Retinal pigment epithelial cell (primary cell): ENCODE data around the gene ASB5.
A peak's percentile ranks its signal among the peaks of the same experiment; 100 is the strongest.

Experiments used
- DNase-seq: peaks from one replicate; pipeline ENCODE4 v3.0.0-alpha.2; 2010; ENCODE audit warnings: low read depth
- H3K4me3 ChIP-seq: 2 replicates; pipeline ENCODE4 v1.5.1; 2011; ENCODE audit warnings: mild to moderate bottlenecking, low read length, control low read depth, moderate library complexity
- TF ChIP-seq, protein P1 (sequence below): conservative IDR thresholded peaks from 2 replicates; pipeline ENCODE4 v1.5.1; 2011; ENCODE audit warnings: low read depth, low read length, control low read depth, inconsistent platforms

Gene ASB5

DNA sequence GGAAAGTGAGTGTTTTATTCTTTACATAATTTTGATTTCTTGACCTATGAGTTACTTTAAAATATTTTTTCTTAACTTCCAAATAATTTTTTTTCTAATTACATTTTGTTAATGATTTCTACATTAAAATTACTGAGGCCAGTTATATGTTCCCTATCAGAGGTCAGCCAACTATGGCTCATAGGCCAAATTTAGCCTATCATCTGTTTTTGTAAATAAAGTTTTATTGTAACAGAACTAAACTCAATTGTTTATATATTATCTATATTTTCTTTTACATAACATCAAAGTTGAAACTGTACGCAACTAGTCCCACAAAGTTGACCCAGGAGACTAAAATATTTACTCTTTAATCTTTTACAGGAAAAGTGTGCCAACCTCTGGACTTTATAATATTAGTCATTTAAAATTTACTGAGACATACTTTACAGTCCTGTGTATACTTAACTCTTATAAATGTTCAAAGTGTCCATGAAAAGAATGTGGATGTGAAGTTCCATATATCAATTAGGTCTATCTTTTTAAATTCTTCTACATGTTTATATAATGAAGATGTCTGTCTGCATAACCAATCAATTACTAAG is 26.2 kb downstream of the ASB5 start:
- H3K4me3 ChIP-seq: no peak overlapping the region
- TF ChIP-seq, protein P1, sequence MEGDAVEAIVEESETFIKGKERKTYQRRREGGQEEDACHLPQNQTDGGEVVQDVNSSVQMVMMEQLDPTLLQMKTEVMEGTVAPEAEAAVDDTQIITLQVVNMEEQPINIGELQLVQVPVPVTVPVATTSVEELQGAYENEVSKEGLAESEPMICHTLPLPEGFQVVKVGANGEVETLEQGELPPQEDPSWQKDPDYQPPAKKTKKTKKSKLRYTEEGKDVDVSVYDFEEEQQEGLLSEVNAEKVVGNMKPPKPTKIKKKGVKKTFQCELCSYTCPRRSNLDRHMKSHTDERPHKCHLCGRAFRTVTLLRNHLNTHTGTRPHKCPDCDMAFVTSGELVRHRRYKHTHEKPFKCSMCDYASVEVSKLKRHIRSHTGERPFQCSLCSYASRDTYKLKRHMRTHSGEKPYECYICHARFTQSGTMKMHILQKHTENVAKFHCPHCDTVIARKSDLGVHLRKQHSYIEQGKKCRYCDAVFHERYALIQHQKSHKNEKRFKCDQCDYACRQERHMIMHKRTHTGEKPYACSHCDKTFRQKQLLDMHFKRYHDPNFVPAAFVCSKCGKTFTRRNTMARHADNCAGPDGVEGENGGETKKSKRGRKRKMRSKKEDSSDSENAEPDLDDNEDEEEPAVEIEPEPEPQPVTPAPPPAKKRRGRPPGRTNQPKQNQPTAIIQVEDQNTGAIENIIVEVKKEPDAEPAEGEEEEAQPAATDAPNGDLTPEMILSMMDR: no peak
- no peak for DNase-seq

DNA sequence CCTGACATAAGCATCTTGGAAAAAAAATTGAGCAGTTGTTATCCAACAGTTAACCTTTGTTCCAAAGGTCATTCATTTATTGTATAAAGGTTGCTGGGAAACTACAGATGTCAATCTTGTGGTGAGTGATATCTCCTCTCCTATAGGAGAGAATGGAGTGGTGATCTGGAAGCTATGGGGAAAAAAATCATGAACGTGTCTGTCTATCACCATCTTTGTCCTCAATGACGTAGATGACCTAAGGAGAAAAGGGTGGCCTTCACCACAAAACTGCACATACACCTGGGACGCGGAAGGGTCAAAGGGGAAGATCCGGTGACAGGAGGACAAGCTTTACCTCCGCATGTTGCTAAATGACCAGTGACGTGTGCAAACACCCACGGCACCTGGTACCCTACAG is 27.3 kb downstream of the ASB5 start:
- H3K4me3 ChIP-seq: no peak overlapping the region
- DNase-seq: no peak
- TF ChIP-seq, protein P1: no peak

DNA sequence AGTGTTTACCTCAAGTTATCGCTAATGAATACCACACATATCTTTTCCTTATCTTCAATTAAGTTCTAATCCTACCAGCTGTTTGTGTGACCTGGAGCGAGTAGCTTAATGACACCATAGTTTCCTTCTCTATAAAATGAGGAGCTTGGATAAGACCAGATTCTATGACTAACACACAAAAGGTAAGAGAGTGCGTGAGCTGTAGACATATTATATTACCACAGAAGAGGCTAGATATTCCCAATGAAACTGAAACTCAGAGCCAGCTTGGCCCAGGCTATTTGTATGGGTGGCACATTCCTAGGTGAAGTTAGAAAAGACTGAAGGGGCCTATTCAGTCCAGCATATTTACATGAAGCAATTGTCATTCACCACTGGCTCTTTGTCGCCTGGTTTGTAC is 30.2 kb downstream of the ASB5 start:
- no peak overlapping the region for H3K4me3 ChIP-seq
- TF ChIP-seq, protein P1: no peak
- no peak for DNase-seq

DNA sequence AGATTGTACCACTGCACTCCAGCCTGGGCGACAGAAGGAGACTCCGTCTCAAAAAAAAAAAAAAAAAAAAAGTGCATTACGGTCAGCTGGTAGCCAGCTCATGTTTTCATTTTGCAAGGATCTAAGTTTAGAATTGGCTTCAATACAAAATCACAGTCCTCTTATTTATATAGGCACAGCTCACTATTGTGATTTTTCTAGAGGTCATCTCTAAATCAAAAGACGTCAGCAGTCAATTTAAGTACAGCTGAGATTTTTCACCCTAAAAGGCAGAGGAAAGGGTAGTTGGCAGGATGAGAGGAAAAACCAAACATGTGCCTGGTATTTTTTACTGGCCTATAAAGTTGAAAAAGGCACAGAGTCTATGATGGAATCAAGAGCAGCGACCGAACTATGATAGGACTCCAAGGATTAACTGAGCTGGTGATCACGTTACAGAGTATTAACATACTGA is 30.8 kb downstream of the ASB5 start:
- TF ChIP-seq, protein P1: no peak
- DNase-seq: peak; percentile 74
- no peak overlapping the region for H3K4me3 ChIP-seq

DNA sequence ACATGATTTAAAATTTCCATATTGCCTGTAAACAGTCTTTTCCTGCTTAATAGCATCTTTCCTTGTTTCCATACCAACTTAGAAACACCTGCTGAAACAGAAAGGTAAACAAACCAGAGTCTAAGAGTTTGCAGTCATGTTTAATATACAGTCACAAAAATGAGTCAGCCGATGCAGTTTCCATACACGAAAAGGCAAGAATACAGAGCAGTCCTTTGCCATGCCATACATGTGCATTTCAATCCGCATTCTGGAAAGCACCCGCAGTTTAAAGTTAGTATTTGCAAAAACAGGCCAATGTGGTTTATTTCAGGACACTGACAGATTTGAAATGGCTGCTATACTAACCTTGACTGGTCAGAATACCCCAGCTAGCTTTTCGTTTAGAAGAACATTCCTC is 32.1 kb downstream of the ASB5 start:
- H3K4me3 ChIP-seq: no peak overlapping the region
- TF ChIP-seq, protein P1: no peak
- DNase-seq: no peak

DNA sequence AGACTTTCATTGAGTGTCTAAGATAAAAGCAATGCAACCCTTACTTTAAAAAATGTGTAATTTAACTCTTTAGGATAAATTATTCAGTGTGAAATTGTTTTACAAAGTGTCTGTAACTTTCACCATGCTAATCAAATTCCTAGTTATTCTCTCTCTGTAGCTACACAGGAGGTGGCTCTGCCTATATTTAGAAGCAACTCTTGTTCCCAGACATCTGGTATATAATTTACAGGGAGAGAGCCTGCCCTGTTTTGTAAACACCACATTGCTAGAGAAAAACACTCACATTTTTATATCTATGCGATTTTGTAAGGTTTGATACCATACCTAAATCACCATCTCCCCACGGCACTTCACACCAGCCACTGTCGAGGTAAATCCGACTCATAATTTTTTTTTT is 38.2 kb downstream of the ASB5 start:
- no peak overlapping the region for H3K4me3 ChIP-seq
- DNase-seq: no peak
- TF ChIP-seq, protein P1: no peak

DNA sequence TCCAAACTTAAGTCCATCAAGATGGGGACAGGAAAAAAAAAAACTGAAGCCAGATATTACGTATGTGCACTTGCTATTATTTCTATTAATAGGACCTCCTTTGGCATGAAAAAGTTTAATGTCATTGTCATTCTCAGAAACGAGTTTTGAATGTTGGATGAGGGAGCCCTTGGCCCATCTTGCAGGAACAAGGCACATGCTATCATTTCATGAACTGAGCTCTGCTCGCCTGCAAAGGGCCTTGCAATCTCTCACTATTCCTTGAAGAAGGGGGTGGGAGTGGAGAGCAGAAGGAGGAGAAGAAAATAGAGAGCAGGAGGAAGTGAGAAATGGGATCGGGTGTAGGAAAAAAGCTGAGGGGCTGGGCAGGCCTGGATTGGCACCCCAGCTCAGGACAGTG is 39.4 kb downstream of the ASB5 start:
- DNase-seq: no peak
- TF ChIP-seq, protein P1: no peak

More for the DNA sequence above, 39.4 kb downstream of the ASB5 start:
- H3K4me3 ChIP-seq: no peak overlapping the region
